ENCODE data around the gene ISG20. TPM values are rescaled to one million over a fixed set of nuclear protein-coding genes. Genes with fewer than 3 reads are reported as not detected.

The ISG20 gene
- total RNA-seq, 2 experiments from 2014 or later: 209 to 215 TPM

DNA sequence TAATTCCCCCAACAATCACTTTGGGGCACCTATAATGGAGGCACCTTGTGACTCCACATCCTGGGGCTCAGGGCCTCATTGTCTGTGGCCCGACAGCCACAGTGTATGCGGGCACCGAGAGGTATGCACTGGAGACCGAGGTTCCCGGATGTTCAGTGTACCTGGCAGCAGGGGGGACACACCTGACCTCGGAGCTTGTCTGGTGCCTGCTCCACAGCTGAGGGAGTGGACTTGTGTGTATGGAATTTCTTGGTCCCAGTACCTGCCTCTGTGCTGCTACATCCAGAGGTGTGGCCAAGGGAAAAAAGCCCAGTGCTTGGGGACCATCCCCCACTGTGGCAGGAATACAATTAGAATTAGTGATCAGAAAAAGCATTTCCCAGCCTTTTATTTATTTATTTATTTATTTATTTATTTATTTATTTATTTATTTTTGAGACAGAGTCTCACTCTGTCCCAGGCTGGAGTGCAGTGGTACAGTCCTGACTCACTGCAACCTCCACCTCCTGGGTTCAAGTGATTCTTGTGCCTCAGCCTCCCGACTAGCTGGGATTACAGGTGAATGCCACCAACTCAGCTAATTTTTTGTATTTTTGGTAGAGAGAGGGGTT is 26.5 kb upstream of the ISG20 start:
- no peaks in the 10 kb centered on the region for H3K4me1 Mint-ChIP-seq
- POLR2A ChIA-PET: no interaction called here
- no peak overlapping the region for H3K27ac Mint-ChIP-seq
- ATAC-seq (ENCODE audit: low read depth) (no peak), DNase-seq (no peak)
- H3K4me3 Mint-ChIP-seq: no peak overlapping the region
- H3K9me3 Mint-ChIP-seq: no peaks in the 10 kb centered on the region
- no peaks in the 10 kb centered on the region for H3K36me3 Mint-ChIP-seq
- H3K27me3 Mint-ChIP-seq: peaks cover 36% of the 10 kb centered on the region

DNA sequence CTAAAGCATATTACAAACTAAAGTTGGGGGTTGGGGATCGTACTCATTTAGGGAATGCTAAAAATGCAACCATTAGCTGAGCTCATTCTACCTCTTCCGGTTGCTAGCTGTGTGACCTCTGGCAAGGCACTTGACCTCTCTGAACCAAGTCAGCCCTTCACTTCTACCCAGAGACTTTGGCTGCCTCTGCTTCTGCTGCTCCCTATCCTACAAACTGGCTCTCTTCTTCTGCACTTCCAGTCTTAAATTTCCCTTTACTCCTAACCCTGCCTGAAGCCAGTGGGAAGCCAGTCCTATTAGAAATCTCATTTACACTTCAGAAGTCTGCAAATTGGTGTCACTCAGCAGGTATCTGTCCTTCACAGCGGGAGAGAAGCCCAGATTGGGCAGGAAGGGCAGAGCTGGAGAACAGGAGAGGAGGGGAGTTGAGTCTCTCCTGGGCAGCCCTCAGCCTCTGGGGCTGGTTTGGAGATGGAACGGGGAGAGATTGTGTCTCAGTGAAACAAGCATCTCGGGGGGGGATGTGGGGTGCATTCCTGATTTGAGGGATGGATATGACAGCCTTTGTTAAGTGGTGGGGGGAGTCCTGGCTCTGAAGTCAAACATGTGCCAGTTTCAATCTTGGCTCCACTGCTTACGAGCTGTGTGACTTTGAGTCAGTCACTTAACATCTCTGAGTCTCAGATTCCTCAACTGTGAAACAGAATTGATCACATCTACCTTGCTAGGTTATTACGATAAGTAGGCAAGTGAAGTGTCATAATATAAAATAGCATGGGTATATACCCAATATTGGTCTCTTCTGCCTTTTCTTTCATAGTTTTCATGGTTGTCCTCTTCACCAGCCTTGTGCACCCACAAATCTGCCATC is 25.5 kb upstream of the ISG20 start:
- POLR2A ChIA-PET: no interaction called here
- H3K4me3 Mint-ChIP-seq: no peak overlapping the region
- no peak overlapping the region for H3K27ac Mint-ChIP-seq
- ATAC-seq (ENCODE audit: low read depth) (no peak), DNase-seq (no peak)
- H3K36me3 Mint-ChIP-seq: no peaks in the 10 kb centered on the region
- peaks cover 27% of the 10 kb centered on the region for H3K27me3 Mint-ChIP-seq
- H3K9me3 Mint-ChIP-seq: no peaks in the 10 kb centered on the region
- no peaks in the 10 kb centered on the region for H3K4me1 Mint-ChIP-seq

DNA sequence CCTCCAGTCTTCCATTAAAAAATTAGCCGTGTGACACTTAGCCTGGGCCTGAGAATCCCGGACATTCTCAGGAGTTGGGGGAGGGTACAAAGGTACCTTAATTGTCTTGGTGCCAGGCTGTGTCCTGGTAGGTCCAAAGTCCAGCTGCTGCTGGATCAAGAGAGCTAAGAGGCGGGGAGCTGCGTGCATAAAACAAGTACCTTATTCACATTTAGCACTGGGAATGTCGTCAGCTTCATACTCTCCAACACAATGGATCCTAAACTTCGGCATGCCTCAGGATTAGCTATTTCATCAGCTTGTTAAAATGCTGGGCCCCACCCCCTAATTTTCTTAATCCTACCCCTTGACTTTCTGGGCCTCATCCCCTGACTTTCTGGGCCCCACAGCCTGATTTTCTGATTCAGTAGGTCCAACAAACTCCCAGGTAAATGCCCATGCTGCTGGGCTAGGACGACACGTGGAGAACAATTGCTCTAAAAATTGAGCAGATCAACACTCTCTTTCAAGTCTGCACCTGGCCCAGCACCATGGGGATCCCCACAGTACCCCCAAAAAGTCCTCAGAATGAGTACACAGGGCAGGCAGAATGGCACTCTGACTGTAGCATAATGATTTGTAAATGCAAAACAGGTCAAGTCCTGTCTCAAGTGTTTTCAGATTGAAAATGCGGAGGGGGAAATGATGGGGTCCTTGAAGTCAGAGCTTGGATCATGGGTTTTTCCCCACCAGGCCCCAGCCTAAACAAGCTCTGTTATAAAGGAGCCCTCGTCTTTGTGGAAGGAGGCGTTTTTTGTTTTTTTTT is 23.3 kb upstream of the ISG20 start:
- no peak overlapping the region for H3K27ac Mint-ChIP-seq
- H3K36me3 Mint-ChIP-seq: no peaks in the 10 kb centered on the region
- ATAC-seq (ENCODE audit: low read depth): no peak
- peaks cover 12% of the 10 kb centered on the region for H3K27me3 Mint-ChIP-seq
- H3K4me3 Mint-ChIP-seq: no peak overlapping the region
- no peaks in the 10 kb centered on the region for H3K9me3 Mint-ChIP-seq
- DNase-seq: no peak
- POLR2A ChIA-PET: no interaction called here
- no peaks in the 10 kb centered on the region for H3K4me1 Mint-ChIP-seq

DNA sequence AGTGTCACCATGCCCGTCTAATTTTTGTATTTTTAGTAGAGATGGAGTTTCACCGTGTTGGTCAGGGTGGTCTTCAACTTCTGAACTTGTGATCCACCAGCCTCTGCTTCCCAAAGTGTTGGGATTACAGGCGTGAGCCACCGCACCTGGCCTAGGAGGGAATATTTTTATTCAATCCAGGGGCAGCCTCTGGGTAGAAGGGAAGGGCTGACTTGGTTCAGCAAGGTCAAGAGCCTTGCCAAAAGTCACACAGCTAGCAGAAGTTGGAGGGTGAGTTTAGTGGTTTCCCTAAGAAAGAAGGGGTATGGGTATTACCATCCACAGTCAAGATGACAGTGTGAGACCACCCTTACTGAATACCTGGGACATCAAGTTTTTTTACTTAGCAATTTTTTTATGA is 22.6 kb upstream of the ISG20 start:
- Mint-ChIP-seq H3K9me3 (no peaks in the 10 kb centered on the region), H3K27me3 (peaks cover 12% of the 10 kb centered on the region), H3K4me1 (peaks cover 6% of the 10 kb centered on the region), H3K27ac (no peak overlapping the region), H3K36me3 (no peaks in the 10 kb centered on the region), H3K4me3 (no peak overlapping the region)
- no peak for ATAC-seq (ENCODE audit: low read depth)
- no peak for DNase-seq
- POLR2A ChIA-PET: no interaction called here

DNA sequence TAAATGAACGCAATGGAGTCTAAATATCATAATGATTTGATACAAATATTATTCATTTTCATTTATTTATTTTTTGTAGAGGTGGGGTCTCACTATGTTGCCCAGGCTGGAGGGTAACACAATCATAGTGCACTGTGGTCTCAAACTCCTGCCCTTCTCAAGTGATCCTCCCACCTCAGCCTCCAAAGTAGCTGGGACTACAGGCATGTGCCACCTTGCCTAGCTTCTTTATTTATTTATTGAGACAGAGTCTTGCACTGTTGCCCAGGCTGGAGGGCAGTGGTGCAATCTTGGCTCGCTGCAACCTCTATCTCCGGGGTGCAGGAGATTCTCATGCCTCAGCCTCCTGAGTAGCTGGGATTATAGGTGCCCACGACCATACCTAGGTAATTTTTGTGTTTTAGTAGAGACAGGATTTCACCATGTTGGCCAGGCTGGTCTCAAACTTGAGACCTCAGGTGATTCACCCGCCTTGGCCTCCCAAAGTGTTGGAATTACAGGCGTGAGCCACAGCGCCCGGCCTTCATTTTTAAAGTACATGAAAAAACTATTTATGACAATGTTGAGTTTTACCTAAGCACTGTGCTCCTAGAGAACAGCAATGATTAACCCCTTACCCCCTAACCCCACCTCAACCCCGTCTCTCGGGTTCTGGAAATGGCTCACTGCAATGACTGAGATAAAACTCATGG is 21.6 kb upstream of the ISG20 start:
- ATAC-seq (ENCODE audit: low read depth): no peak
- Mint-ChIP-seq H3K9me3 (no peaks in the 10 kb centered on the region), H3K36me3 (peaks cover 6% of the 10 kb centered on the region), H3K4me3 (no peak overlapping the region), H3K4me1 (peaks cover 6% of the 10 kb centered on the region), H3K27ac (no peak overlapping the region), H3K27me3 (peaks cover 12% of the 10 kb centered on the region)
- no peak for DNase-seq
- POLR2A ChIA-PET: no interaction called here

DNA sequence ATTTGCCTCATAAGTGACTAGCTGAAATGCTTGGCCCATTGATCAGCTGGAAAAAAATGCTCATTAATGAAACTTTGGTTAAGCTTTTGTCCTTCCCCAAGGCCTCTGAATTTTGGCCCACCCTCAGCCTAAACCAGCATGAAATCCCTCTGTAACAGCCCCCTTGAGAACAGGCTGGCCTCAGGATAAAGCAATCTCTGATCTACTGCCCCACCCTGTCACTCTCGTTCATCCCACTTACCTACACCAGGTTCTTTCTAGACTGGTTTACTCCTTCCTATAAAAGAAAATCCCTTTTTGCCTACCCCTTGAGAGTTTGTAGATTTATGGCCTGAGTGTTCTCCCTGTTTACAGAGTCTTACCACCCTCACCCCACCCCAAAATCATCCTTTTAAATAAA is 21.0 kb upstream of the ISG20 start:
- Mint-ChIP-seq H3K36me3 (peaks cover 10% of the 10 kb centered on the region), H3K27me3 (peaks cover 10% of the 10 kb centered on the region), H3K9me3 (no peaks in the 10 kb centered on the region), H3K4me1 (peaks cover 11% of the 10 kb centered on the region), H3K27ac (no peak overlapping the region), H3K4me3 (no peak overlapping the region)
- no peak for ATAC-seq (ENCODE audit: low read depth)
- no peak for DNase-seq
- POLR2A ChIA-PET: no interaction called here

DNA sequence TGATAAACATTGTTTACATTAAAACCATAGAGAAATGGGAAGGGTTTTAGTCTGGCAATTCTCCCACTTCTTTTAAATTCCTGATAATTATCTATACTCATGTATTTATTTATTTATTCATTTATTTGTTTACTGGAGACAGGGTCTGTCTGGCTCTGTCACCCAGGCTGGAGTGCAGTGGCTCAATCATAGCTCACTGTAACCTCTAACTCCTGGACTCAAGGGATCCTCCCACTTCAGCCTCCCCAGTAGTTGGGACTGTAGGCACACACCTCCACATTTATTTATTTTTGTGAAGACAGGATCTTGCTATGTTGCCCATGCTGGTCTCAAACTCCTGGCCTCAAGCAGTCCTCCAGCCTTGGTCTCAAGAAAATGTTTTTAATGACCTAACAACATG is 20.1 kb upstream of the ISG20 start:
- Mint-ChIP-seq H3K4me1 (peaks cover 18% of the 10 kb centered on the region), H3K36me3 (peaks cover 10% of the 10 kb centered on the region), H3K27ac (no peak overlapping the region), H3K4me3 (no peak overlapping the region), H3K27me3 (peaks cover 4% of the 10 kb centered on the region), H3K9me3 (no peaks in the 10 kb centered on the region)
- POLR2A ChIA-PET: no interaction called here
- no peak for ATAC-seq (ENCODE audit: low read depth)
- no peak for DNase-seq

DNA sequence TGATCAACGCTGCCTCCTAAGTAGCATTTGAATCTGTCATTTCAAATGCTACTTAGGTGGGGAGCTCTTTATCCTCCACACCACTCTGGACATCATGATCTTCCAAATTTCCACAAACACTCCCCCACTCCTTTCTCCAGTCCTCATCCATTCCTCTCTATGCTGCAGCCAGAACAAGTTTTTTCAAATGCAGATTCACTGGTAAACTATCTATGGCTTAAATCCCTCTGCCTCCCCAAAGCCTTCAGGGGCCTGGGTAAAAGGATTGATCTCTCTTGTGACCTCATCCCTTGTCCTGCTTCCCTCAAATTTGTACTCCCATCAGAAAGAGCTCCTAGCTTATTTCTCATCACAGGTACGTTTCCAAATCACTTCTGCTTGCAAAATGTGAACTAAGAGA is 19.0 kb upstream of the ISG20 start:
- ATAC-seq (ENCODE audit: low read depth) (no peak), DNase-seq (no peak)
- H3K36me3 Mint-ChIP-seq: peaks cover 10% of the 10 kb centered on the region
- H3K4me1 Mint-ChIP-seq: peaks cover 28% of the 10 kb centered on the region
- no peak overlapping the region for H3K4me3 Mint-ChIP-seq
- POLR2A ChIA-PET: no interaction called here
- H3K27me3 Mint-ChIP-seq: peaks cover 2% of the 10 kb centered on the region
- no peaks in the 10 kb centered on the region for H3K9me3 Mint-ChIP-seq
- no peak overlapping the region for H3K27ac Mint-ChIP-seq

DNA sequence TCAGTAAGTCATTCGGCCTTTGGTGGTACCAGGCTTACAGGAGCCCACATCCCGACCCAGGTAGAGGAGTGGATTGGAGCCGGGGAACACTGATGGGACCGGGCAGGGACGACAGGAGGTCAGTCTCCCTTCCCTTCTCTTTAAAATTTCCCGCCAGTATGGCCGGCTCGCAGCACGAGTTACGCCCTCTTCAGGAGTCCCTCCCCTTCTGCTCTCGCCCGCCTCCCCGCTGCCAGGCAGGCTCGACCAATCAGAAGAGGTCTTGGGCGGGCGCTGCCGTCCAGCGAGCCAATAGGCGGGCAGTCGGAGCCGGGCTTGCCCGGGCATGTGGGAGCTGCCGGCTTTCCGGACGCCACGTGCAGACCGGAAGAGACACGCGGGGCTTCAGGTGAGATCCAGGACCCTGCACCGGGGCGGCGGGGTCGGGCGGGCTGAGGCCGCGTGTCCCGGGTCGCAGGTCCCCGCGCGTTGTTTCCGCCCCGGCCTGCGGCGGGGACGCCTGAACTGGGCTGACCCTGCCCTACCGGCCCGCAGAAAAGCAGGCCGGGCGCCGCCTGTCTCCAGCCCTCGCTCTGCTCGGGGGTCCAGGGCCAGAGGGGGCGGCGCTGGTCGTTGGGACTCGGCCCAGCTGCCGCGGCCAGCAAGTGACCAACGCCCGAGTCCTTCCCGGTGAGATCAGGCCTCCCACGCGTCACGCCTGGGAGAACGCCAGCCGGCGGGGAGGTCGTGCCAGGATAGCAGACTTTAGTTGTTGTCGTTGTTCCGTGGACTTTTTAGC is 17.6 kb upstream of the ISG20 start, which contains the start of gene AEN:
Gene AEN (plus strand): TSS at position 346 of the 778 bp plus-strand sequence. CDS start 4,870 bp downstream, outside the sequence.
- H3K4me3 Mint-ChIP-seq: peak within 1 kb of the TSS; percentile 97
- H3K27me3 Mint-ChIP-seq: no peaks in the 10 kb centered on the region
- ATAC-seq (ENCODE audit: low read depth): peak; percentile 85
- H3K27ac Mint-ChIP-seq: peak within 1 kb of the TSS; percentile 96
- peaks cover 34% of the 10 kb centered on the region for H3K4me1 Mint-ChIP-seq
- DNase-seq: peak; percentile 95
- peaks cover 10% of the 10 kb centered on the region for H3K36me3 Mint-ChIP-seq
- no peaks in the 10 kb centered on the region for H3K9me3 Mint-ChIP-seq
- POLR2A ChIA-PET: interaction anchor here (0.8 to 2.2 kb wide), 4 partner anchors 15 to 35 kb away, joined by 3 to 21 read pairs (median 5); no protein-coding TSS in a partner anchor

DNA sequence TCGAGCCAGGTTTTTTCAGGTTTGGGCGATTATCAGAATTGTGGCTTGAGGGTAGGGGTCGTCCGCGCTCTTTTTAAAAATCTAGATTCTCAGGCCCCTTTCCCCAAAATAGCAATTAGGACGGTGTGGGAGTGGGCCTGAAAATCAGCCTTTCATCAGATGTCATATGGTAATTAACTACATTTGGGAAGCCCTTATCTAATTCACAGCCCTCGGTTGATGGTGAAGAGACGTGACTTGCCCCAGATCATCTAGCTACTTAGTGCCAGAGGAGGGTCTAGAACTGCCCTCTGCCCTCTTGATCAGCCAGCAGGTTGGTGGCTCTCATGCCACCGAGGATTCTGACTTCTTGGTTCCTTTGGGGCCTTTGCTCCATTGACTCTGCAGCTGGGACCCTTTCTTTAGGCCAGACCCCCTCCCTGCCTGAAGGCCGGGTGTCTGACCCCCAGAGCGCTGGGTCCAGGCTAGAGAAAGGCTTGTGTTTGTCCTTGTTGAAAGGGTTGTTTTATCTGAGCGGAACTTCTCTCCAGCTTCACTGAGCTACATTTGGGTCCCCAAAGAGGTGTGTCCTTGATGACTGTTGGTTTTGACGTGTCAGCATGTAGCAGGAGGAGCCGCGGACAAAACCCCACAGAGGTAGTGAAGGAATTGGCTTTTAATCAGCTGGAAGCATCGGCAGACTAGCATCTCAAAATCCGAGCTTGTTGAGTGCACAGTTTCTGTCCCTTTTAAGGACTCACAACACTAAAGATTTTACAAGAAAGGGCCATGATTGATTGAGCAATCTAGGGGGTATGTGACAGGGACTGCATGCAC is 16.8 kb upstream of the ISG20 start:
- H3K27ac Mint-ChIP-seq: peak overlapping the region; percentile 96
- DNase-seq (peak; percentile 55), ATAC-seq (ENCODE audit: low read depth) (peak; percentile 52)
- no peaks in the 10 kb centered on the region for H3K9me3 Mint-ChIP-seq
- POLR2A ChIA-PET: interaction anchor here (0.7 to 2.2 kb wide), 6 partner anchors 14 to 953 kb away, joined by 3 to 21 read pairs (median 4); partner anchors contain the start of gene TICRR
- no peaks in the 10 kb centered on the region for H3K27me3 Mint-ChIP-seq
- peak overlapping the region; percentile 97 for H3K4me3 Mint-ChIP-seq
- peaks cover 38% of the 10 kb centered on the region for H3K4me1 Mint-ChIP-seq
- peaks cover 10% of the 10 kb centered on the region for H3K36me3 Mint-ChIP-seq

DNA sequence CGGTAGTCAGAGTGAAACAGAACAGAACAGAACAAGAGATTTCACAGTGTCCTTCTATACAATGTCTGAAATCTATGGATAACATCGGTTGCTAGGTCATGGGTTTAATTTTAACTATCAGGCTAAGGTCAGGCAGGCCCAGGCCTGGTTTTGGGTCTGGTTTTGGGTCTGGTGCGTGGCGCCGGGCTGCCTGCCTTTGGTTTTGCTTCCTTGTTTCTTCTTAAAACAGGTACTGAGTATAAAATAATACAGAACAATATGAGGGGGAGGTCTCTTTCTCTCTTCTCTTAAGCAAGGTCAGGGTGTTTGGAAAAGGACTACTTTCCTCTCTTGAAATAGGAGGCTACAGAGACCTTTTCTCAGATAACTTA is 16.2 kb upstream of the ISG20 start:
- no peaks in the 10 kb centered on the region for H3K9me3 Mint-ChIP-seq
- peak; percentile 1 for ATAC-seq (ENCODE audit: low read depth)
- POLR2A ChIA-PET: interaction anchor here (0.7 to 2.2 kb wide), 6 partner anchors 13 to 952 kb away, joined by 3 to 21 read pairs (median 4); partner anchors contain the start of gene TICRR

More for the DNA sequence above, 16.2 kb upstream of the ISG20 start:
- Mint-ChIP-seq H3K4me3 (peak overlapping the region; percentile 97), H3K4me1 (peaks cover 44% of the 10 kb centered on the region), H3K36me3 (peaks cover 15% of the 10 kb centered on the region), H3K27me3 (no peaks in the 10 kb centered on the region), H3K27ac (peak overlapping the region; percentile 96)
- DNase-seq: no peak

Data from activated naive CD8-positive, alpha-beta T cell treated with anti-CD3 and anti-CD28 coated beads, Interleukin-2, amount 10 ng/mL, durations not matched to agents 7 days and 5 days (primary cell).